Right renal cortex interstitium (tissue), 3 donors: ENCODE data around the gene MTMR10. TPM values are rescaled to one million over a fixed set of nuclear protein-coding genes. Genes with fewer than 3 reads are reported as not detected.

Experiments used
- DNase-seq, 3 donors: peaks; one replicate each; pipeline ENCODE4 v3.0.0-alpha.2; 2013; ENCODE audit warnings: low read depth in 3 of 3, low spot score in 2 of 3
- polyA plus RNA-seq, 3 donors: library from polyadenylated mRNA; unstranded; fragments of 120-200 nt; gene quantifications; one replicate each; pipeline ENCODE4 v1.2.1, GENCODE V29; 2013; ENCODE audit not compliant: insufficient read length in 3 of 3

The MTMR10 gene
- polyA plus RNA-seq, 3 donors = 54.8 to 58.9 (median 55.9) TPM

DNA sequence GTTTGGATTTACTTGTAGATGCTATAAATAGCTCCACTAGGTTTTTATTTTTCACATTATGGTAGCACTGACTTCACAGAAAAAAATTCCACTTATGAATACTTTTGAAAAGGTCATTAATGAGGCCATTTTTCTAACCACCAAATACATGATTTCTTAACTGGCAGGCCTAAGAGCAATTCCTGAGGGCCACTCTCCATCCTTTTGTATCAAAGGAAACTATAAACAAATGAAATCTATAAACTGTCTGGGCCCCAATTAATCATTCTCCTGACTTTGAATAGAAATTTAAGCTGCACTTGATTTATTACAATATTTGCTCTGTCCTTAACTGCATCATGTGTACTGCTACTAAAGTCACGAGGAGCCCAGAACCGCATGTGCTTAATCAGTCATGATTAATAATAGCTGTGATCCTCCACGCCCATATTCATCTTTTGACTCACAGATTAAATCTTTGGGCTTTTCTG, 25.1 kb upstream of the MTMR10 start:
- no peak for DNase-seq

DNA sequence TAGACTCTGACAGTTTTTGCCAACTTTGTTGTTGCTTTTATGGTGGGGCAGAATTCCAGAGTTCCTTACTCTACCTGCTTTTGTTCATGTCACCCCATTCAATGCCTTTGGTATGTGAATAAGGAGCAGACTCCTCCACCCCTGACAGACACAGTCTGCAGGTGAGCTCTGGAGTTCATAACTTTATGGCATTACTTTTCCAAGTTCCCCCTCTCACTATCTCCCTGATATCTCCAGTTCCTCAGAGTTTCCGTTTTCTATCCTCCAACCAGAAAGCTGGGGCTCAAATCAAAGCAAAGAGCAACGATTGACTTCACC, 23.1 kb upstream of the MTMR10 start:
- no peak for DNase-seq

DNA sequence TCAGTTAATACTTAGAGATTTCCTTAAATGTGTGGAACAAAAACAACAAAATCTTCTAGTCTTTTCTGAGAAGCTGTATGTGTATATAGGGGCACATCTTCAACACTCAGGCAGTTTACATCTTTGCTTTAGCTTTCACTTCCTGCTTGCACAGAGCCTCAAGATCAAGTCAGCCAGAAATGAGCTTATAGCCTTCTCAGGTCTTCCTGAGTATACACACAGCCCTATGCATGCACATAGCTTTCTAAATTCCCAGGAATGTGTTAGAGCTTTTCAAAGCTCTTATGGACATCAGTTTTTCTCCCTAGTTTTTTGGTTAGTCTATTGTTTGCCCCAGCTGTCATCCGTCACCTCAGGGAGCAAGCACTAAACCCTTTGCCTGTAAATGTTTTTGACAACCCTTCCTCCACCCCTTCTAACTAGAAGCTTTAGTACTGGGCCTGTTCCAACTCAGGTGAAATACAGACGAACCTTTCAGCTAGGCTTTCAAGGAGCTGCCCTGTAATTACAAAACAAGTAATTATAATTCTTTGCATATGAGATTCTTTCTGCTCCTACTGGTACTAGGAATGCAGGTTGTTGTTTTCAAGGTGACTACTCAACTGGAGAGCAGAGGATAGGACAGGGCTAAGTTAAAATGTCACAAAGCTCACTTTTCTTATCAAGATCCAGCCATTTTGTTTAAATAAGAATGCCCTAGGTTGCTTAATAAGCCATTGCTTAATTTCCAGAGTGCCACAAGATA, 22.6 kb upstream of the MTMR10 start:
- DNase-seq = no peak

DNA sequence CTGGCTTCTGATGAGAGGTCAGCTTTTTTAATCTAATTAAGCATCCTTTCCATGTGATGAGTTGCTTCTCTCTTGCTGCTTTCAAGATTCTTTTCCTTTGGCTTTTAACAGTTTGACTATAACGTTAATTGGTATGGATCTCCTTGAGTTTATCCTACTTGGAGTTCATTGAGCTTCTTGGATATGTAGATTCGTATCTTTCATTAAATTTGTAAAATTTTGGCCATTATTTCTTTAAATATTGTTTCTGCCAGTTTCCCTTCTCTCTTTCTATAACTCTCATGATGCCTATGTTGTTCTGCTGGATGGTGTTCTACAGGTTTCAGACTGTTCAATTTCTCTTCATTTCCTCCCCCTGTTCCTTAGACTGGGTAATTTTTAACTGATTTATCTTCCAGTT, 21.0 kb upstream of the MTMR10 start:
- DNase-seq = no peak

DNA sequence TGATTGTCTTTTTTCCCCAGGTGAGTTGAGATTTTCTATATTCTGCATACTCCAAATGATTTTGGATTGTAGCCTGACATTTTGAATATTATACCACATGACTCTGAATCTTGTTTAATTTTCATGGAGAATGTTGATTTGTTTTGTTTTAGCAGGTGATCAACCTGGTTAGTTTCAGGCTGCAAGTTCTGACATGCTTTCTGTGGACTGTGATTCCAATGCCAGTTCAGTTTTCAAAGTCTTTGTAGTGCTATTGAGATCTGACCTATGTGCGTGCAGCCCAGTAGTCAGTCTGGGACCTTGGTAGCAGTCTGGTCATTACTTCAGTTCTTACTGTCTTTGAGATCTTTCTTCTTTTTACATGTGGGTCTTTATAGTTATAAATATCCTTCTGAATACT, 18.6 kb upstream of the MTMR10 start:
- no peak for DNase-seq

DNA sequence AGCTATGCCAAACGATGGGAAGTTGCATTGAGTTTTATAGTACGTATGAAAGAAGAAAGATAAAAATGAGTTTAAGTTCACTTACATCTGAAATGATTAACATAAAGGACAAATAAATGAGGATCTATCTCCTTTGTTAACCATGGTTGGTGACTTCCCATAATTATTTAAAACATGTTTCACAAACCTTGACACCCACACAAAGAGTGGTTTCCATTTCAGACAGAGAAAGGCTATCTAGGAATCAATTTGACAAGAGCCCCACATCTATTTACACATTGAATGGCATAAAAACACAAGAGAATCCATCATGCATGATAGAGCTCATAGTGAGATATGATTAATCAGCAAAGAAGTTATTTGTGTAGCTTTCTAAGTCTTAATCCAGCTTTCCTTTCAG, 14.2 kb upstream of the MTMR10 start:
- DNase-seq = no peak

DNA sequence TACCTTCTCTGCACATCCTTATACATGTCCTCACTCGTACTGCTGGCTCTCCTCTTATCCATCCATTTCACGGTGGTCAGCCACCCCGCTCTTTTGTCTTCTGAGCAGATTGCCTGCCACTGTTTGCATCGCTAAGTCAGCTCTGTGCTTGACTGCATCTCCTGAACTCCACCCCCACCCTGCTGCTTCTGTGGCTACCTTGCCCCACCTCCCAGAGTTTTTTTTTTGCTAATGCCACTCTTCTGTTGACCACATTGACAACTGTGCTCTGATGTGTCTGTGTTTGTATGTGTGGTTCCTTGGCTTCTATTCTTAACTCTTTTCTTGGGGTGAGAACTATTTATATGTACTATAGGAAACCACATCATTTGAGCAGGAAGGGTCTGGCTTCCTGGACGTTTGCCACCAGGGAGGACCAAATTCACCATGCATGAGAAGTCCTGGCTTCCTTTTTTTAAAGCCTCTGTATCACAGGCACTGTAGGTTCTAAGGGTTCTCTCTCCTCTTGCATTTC, 12.8 kb upstream of the MTMR10 start:
- no peak for DNase-seq

DNA sequence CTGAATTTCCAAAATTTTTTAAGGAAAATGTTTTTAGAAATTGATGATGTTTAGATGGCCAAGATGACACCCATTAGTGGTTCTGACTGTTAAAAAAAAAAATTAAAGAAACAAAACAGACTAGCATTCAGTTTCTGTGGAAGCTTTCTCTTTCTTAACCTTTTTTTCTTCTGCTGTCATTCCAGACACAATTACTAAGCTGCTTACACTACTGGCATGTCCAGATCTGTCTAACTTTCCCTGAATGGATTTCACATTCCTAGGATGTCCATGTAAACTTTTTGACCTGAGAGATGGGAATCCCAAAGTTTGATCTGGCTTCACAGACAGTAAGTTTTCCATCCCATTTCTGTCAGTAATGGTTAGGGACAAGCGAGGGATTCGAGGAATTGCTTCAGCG, 10.3 kb upstream of the MTMR10 start:
- DNase-seq = no peak

DNA sequence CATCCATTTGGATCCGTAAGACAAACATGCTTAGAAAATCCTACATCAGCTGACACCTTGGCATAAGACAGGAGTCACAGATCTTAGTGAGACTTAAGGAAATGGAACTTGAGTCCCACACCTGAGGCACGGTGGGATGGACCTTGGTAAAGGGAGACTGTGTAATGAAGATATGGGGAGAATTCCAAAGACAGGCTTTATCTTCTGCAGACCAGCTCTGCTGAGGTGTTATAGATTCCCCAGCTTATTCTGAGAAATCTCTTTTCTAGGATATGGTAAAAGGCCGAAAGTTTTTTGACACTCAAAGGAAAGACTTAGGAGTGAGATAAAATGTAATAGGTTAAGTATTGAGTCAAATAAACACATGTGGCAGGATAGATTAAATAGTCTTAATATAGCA, 8.3 kb upstream of the MTMR10 start:
- no peak for DNase-seq

DNA sequence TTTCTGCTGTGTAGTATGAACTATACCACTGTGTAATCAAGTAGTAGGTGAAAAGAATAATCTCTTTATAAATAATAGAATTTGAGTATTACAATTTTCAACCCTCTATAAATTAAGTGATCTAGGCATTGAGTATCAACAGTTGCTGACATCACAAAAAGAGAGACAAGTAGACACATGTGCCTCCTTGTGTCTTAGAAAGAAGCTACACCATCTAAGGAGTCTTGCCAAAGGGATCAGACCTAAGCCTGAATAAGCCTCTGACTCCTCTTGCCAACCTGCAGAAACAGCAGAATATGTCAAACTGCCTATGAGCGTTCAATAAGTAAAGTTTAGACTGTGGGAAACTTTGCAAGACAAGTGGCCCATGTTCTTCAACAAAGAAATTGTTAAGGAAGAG, 5.8 kb upstream of the MTMR10 start:
- DNase-seq = no peak

DNA sequence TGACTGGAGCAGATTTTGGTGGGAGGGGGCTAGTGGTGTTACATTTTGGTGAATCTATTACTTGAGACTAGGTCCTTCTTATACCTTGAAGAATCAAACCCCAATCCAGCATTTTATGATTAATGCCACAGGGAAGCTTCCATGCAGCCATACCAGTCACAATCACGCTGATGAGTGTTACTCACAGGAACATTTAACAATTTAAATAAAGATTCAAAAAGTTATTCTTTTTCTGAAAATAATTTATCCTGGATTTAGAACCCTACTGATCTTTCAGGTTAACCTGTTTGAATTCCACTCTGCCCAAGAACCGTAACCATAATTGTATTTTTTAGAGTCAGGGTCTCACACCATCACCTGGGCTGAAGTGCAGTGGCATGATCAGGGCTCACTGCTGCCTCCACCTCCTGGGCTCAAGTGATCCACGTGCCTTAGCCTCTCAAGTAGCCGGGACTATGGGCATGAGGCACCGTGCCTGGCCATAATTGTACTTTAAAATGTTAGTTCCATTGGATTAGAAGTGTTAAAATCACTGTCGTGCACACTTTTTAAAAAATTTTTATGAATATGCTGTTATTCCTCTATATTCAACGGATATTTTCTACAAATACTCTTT, 929 bp upstream of the MTMR10 start:
- no peak for DNase-seq

DNA sequence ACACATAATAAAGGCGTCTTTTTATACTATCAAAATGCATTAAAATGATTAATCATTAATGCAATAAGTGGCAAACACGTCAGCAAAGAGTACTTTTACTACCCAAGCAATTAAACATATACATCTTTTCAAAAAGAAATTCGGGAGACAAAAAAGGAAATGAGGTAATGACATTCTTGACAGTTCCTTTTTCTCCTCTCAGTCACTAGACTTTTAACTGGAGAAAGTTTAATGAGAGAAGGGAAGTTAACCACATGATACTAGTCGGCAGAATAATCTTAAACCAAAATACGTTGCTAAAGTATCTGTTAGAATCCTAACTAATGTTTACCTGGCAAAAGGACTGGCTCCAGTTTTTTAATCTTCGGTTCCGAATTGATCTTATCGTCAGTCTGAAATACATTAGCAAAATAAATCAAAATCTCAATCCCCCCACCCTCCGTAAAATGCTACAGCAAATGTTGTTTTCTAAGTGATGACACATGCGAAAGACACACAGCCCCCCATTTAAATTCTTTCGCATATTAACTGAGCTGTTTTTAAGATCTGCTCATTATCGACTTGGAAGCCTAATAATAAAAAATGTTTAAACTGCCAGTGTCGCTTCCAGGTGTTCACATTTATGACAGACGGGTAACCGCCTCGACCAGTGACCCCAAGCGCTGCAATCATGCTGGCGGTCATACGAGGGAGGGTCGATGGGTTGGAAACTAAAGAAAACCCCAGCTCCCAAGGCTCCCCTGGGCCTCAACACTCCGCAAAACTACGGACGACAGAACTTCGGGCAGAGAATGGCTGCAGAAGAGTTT, 778 bp downstream of the MTMR10 start:
- no peak for DNase-seq

DNA sequence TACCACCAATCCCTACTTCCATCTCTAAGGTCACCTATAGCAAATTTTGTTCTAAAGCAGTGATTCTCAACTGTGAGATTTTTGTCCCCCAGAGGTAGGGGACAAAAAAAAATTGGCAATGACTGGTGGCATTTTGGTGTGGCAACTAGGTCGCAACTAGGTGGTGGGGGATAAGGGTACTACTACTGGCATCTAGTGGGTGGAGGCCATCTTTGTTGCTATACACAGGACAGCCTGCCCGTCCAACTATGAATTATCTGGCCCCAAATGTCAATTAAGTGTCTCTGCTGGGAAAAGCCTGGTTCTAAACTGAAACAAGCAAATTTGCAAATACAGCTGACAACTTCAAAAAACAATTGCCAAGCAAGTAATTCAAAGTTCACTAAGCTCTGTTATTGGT, 1.4 kb downstream of the MTMR10 start:
- no peak for DNase-seq

DNA sequence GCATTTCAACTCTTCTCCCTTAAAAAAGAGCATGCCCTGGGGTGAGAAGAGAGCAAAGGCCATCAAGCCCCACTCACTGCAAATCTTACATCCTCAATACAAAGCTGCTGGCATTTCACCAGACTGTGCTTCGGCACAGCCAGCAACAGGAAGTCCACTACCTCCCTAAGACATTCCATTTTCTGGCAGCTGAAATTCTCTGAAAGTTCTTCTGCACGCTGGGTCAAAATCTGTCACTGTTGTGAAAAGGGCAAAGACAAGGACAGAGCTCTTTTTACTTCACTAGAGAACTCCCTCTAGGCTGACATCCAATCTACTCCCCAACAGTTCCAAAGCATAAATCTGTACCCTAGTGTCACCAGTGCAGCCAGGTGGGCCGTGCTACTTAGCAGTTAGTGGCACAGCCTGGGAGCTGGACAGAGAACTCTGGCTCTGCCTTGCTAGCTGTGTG, 6.3 kb downstream of the MTMR10 start:
- DNase-seq = no peak

DNA sequence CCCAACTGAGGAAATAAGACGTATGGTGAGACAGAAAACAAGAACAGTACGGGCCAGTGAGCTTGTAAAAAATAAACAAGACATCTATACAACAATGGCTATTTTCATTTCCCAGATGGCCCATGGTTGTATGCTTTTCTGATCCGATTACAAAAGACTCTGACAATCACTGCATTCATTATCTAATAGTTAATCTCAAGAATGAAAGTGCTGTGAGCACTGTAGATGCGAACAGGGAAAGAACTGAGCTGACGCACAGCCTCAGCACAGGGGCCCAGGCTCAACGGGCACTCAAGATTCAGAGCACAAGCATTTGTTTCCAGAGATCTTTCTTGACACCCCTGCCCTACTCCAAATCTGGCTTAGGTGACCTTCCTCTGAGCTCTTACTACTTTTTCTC, 6.9 kb downstream of the MTMR10 start:
- DNase-seq = no peak

DNA sequence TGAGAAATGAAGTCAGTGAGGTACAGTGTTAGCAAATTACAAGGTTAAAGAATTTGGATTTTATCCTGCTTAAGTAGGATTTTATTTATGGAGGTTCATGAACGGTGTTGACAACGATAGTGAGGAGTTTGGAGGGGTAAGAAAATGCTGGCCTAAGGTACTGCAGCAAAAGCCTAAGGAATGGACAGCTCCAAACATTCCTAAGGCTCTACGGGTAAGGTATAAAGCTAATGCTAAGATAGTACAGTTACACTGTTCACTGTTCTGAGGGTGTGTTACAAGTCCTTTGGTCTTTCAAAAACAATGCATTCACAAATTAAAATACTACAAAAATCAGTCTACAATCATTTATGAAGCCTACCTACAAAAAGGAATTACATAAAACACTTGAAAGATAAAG, 7.3 kb downstream of the MTMR10 start:
- no peak for DNase-seq

DNA sequence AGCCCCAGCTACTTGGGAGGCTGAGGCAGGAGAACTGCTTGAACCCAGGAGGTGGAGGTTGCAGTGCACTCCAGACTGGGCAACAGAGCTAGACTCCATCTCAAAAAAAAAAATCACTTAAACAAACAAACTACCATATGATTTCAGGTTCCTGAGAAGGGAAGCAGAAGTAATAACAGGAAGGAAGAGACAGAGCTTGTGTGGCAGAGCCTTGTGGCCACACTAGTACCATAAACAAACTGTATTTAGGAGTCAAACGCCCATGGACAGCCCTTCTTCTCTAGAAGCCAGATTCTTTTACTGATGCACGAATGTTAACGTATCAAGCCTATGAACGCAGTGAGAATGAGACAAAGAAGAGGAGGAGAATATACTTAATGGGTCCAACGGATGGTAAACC, 12.0 kb downstream of the MTMR10 start:
- no peak for DNase-seq

DNA sequence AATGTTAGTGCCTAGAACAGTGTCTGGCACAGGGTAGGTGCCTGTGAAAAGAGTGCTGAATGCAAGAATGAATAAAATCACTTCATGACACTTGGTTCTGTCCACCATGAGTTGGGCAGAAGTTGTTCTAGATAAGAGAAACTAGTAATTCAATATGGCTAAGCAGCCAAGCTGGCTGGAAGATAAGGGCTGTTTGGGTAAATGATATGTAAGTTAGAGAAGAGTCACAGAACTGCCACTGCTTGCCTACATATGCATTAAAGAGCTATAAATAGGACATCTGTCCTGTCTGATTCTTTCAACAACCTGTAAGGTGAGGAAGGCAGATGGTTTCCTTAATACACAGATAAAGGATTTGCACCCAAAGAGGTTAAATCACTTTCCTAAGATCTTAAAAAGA, 13.1 kb downstream of the MTMR10 start:
- DNase-seq = no peak

DNA sequence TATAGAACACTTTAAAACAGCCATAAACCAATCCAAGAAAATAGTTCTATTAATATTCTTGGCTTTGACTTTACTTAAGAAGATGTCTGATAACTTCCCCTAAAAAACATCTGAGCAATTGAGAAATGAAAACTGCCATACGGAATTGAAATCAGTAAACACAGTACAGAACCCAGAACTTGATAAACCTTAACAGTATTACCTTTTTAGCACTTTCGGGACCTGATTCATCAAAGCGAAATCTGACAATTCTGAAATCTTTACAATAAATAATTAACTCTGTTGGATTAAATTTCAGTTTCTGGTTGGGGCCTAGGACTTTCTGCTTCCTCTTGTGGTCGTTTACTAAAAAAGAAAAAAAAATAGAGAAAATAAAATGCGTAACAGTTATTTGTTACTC, 17.3 kb downstream of the MTMR10 start:
- DNase-seq = no peak

DNA sequence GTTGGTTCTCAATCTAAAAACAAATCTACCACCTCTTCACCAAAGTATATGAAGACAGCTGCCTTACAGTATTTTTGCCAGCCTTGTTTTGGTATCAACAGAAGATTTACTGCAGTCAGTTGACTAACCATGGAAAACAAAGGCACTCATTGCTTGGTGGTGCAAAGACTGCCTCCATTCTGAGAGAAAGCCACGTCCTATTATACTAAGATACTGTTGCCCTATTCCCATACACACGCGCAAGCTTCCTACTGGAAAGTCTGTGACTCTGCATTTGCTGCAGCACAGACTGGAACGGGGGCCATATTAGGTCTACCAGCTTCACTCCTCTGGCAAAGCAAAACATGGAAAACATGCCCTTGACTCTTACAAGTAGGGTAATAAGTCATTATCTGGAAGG, 18.0 kb downstream of the MTMR10 start:
- DNase-seq = no peak

DNA sequence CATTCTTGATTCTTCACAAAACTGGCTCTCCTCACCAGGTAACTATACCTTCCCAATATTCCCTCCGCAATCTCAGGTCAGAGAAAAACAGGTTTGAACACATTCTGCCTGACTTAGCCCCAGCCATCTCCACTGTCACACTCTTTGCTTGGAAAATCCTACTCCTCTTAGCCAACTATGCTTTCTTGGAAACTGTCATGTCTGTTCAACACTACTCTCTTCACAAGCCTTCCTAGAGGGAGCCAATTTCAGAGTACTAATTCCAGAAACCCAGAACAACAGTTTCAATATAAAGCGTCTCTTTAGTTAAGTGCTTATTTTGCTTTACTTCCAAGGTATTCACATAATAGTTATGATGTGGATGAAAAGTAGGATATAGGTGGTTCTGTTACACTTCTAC, 21.7 kb downstream of the MTMR10 start:
- no peak for DNase-seq

DNA sequence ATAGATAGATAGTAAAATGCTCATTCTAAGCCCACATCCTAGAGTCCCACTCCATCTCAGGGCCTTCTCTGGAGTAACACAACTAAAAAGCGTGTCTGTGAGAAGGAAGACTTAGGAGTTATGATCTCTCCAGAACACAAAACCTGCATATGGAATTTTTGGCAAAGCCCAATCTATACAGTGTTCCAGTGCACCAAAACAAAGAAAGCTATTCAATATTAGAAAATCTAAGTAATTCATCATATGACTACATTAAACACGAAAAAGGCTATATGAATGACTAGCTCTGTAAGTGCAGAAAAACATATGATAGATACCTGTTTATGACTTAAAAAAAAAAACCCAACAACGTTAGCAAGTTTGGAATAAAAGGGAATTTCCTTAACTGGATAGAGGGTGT, 27.7 kb downstream of the MTMR10 start:
- no peak for DNase-seq
